ENCODE results near the gene CREB3L2.

The CREB3L2 gene

DNA sequence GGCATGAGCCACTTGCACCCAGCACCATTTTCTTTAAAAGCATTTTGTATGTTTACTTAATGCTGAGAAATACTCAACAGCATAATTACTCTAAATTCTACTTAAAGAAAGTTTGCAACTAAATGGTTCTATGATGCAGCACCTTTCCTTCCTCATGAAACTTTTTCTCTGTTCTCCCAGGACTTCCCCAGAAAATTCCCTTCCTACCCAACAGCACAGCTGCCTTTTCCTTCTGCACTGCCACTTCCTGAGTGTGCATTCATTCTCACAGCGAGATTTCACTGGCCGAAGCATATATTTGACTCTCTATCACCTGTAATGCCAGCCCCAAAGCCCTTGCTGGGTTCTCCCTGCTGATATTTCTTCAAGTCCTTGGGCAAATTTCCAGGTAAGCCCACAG lies 113.6 kb downstream of the CREB3L2 start:
- no peak overlapping the region for H3K4me3 ChIP-seq (ENCODE audit: low read length)
- no peak for DNase-seq (ENCODE audit: low read depth)
- no peak for TF ChIP-seq CTCF (conservative IDR thresholded peaks at IDR 0.05; ENCODE audit: low read length)

DNA sequence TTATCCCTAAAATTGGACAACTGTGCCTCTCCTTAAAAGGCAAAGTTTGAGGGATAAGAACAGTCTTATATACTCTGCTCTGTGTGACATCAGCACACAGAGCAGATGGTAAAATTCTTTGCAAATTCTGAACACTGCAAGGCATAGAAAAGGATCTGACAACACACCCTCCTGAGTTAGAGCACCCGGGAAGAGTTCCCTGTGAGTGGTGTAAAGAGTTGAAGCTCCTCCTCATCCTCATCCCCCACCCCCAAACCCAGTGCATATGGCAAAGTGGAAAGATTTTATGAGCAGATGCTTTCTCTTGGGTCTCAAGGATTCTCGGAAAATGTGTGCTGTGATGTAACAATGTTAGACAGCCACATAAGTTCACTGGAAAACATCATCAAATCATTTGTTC lies 115.1 kb downstream of the CREB3L2 start:
- DNase-seq (ENCODE audit: low read depth): peak; percentile 43
- TF ChIP-seq CTCF (conservative IDR thresholded peaks at IDR 0.05; ENCODE audit: low read length): no peak
- no peak overlapping the region for H3K4me3 ChIP-seq (ENCODE audit: low read length)

GRCh38 chr7:137886281-137886680 lies 115.6 kb downstream of the CREB3L2 start:
- DNase-seq (ENCODE audit: low read depth): no peak

DNA sequence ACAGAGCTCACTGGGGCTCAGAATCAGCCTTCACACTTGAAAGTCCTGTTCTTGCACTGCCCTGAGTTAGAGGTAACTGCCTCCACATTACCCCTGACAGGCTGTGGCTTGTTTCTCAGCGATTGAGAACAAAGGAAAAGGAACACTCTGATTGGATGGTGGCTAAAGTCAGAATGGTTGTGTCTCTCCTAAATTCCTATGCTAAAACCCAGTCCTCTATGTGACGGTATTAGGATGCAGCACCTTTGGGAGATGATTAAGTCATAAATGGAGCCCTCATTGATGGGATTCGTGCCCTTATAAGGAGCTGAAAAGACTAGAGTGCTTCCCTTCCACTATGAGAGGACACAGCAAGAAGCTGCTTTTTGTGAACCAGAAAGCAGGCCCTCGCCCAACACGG lies 116.2 kb downstream of the CREB3L2 start:
- no peak overlapping the region for H3K4me3 ChIP-seq (ENCODE audit: low read length)
- TF ChIP-seq CTCF (conservative IDR thresholded peaks at IDR 0.05; ENCODE audit: low read length): no peak
- DNase-seq (ENCODE audit: low read depth): no peak

More at GRCh38 chr7:137886281-137886680, 115.6 kb downstream of the CREB3L2 start:
- TF ChIP-seq CTCF (conservative IDR thresholded peaks at IDR 0.05; ENCODE audit: low read length): no peak
- H3K4me3 ChIP-seq (ENCODE audit: low read length): no peak overlapping the region

GRCh38 chr7:137882806-137883205 lies 119.1 kb downstream of the CREB3L2 start:
- no peak overlapping the region for H3K4me3 ChIP-seq (ENCODE audit: low read length)
- DNase-seq (ENCODE audit: low read depth): peak; percentile 19
- TF ChIP-seq CTCF (conservative IDR thresholded peaks at IDR 0.05; ENCODE audit: low read length): no peak

DNA sequence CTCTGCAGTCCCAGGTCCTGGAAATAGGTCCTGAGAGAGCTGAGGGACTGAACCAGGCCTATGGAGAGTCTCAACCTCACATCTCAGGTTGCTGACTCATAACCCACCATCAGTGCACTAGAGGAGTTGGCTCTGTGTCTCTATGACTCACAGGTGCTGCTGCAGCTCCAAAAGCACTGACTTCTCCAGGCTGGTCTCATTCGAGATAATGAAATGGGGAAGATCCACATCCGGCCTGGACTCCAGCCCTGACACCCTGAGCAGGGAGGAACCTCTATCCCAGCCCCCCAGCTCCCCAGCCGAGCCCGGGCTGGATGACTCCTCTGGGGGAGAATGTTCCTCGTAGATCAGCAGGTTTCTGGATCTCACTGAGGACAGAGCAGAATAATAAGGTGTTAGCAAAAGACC lies 119.6 kb downstream of the CREB3L2 start:
- TF ChIP-seq CTCF (conservative IDR thresholded peaks at IDR 0.05; ENCODE audit: low read length): no peak
- H3K4me3 ChIP-seq (ENCODE audit: low read length): no peak overlapping the region
- DNase-seq (ENCODE audit: low read depth): peak; percentile 98

DNA sequence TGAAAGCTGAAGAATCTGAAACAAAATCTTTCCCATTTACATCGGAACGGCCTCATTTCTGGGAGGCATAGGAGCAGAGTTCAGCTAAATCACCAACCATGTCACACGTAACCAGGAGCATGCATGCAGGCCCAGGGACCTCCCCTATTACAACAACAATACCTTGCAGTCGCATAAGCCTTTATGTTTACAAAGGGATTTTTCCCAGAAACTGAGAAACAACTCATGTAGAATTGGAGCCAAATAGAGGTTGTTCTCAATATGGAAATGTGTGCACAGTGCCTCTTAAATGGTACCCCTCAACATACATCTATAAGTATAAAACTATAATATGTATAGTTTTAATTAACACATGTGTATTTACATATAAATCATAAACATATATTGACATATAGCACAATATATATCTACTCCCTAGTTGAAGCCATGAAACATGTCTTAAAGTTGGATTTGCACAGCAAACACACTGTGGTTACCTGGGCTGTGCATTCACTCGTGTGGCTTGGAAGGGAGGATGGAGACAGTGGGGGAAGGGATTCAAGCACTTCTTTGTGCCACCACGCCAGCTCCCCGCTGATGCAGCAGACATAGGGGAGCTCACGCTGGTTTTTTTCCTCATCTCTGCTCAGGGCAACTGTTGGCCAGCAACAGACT lies 120.2 kb downstream of the CREB3L2 start:
- TF ChIP-seq CTCF (conservative IDR thresholded peaks at IDR 0.05; ENCODE audit: low read length): no peak
- DNase-seq (ENCODE audit: low read depth): no peak
- H3K4me3 ChIP-seq (ENCODE audit: low read length): no peak overlapping the region
